ENCODE data around the gene CUEDC1. TPM values are rescaled to one million over a fixed set of nuclear protein-coding genes. Genes with fewer than 3 reads are reported as not detected.

The CUEDC1 gene
- total and polyA plus RNA-seq, 2 of the 13 experiments (the other 11 are each of a cell fraction or from before 2014, with no cell fraction given), result 7.4 to 12.9 TPM

DNA sequence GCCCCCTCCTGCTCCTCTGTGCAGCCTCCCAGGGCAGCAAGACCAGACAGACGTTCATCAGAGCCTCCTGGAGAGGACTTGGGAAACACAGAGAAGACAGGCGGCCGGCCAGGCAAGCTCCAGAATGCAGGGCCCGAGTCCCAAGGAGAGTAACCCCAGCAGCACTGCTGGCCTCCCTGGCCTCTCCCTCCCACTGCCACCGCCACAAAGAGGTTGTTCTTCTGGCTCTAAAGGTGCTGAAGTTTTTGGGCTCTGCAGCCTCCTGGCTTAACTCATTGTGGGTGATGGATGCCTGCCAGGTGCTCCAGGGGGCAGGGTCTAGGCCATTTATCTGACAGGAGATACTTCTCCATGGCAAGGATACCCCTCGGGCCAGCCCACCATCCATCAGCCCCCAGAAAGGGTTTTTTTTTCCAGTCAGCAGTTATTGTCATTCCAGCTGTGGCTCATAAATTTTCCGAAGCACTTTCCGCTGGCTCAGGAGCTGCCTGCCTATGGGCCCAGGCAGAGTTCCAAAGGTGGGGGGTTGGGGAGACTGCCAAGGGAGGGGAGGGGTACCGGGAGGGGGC, 73.3 kb downstream of the CUEDC1 start (continued):
- TF ChIP-seq ADNP (CRISPR knock-in tag; IDR thresholded peaks at IDR 0.05) (no peak), ZNF124 (CRISPR knock-in tag; IDR thresholded peaks at IDR 0.05) (no peak), SATB2 (CRISPR knock-in tag; IDR thresholded peaks at IDR 0.05) (no peak), ZNF282 (IDR thresholded peaks at IDR 0.05; ENCODE audit: partially characterized antibody) (no peak), FOXO1 (CRISPR knock-in tag; IDR thresholded peaks at IDR 0.05) (no peak)

DNA sequence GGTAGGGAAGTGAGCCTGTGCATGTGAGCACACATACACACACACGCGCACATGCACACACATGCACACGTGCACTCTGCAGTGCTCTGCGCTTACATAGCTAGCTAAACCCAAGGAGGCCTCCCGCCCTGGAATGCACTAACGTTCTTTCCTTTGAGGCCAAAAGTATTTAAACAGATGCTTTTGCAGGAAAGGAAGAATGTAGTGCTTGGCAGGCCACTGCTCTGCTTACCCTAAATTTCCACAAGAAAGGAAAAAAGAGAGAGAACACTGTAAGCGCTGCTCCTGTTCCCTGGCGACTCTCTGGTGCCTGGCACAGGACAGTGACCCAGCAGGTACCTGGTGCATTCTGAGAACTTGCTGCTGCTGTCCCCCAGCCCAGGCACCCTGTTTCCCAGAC, 74.1 kb downstream of the CUEDC1 start:
- BruUV-seq (replicated peaks), result no TSS peak
- H3K79me2 ChIP-seq (ENCODE audit: insufficient read depth, low read length), result no peaks in the 10 kb centered on the region
- DNase-seq (ENCODE audit: low spot score) (no peak), FAIRE-seq (no peak), ATAC-seq (no peak)
- no peak overlapping the region for H3K27ac ChIP-seq (ENCODE audit: extremely low read length, insufficient read depth, low read length)
- WGBS (ENCODE audit: low lambda C conversion rate), result 75% methylated on average over 8 of the region's 8 CpGs
- in situ Hi-C loops (cut with HindIII; ENCODE audit: extremely low pct_ligation_motif_present, low pct_unique_long_range_greater_than_20kb), result no loop called here
- H3K4me3 ChIP-seq (replicated peaks in 1 of 3; ENCODE audit: insufficient read depth in 1 of 3, low read depth in 2 of 3, low read length in 3 of 3), result no peak overlapping the region
- H3K9ac ChIP-seq (ENCODE audit: insufficient read depth, low read depth, low read length), result no peak overlapping the region
- H3K27me3 ChIP-seq (ENCODE audit: control insufficient read depth in 1 of 2, insufficient read depth in 2 of 2, low read length in 2 of 2), result no peaks in the 10 kb centered on the region
- CTCF ChIA-PET (ENCODE audit: low intra/inter-chr PET ratio, low total read pairs), result no interaction called here
- H3K36me3 ChIP-seq (replicated peaks in 1 of 2; ENCODE audit: control insufficient read depth in 1 of 2, insufficient read depth in 2 of 2, low read length in 2 of 2), result peaks cover 0 to 2% of the 10 kb centered on the region in 2 experiments; a peak in 1 of 5 replicates
- H4K20me1 ChIP-seq (ENCODE audit: insufficient read depth, low read length), result no peaks in the 10 kb centered on the region
- H2AFZ ChIP-seq (ENCODE audit: low read length), result no peak overlapping the region
- peaks cover 55% of the 10 kb centered on the region for H3K4me1 ChIP-seq (ENCODE audit: insufficient read depth, low read length)
- intact Hi-C loops (cut with micrococcal nuclease; ENCODE audit: unreplicated experiment), result no loop called here
- H3K4me2 ChIP-seq (ENCODE audit: low read depth, low read length), result no peak overlapping the region
- TF ChIP-seq ATF1 (CRISPR knock-in tag; IDR thresholded peaks at IDR 0.05) (no peak), RXRA (CRISPR knock-in tag; IDR thresholded peaks at IDR 0.05) (peak; percentile 19; the same call in 1 of the 2 replicates)
- H3K9me3 ChIP-seq (ENCODE audit: low read length), result no peaks in the 10 kb centered on the region
- POLR2A ChIA-PET, result no interaction called here

- Histone ChIP-seq H3K4me3 (replicated peaks in 1 of 3; ENCODE audit: insufficient read depth in 1 of 3, low read depth in 2 of 3, low read length in 3 of 3) (no peak overlapping the region), H3K4me1 (ENCODE audit: insufficient read depth, low read length) (peaks cover 65% of the 10 kb centered on the region), H4K20me1 (ENCODE audit: insufficient read depth, low read length) (no peaks in the 10 kb centered on the region), H2AFZ (ENCODE audit: low read length) (no peak overlapping the region), H3K4me2 (ENCODE audit: low read depth, low read length) (peak overlapping the region; percentile 70), H3K9ac (ENCODE audit: insufficient read depth, low read depth, low read length) (peak overlapping the region; percentile 52), H3K27ac (ENCODE audit: extremely low read length, insufficient read depth, low read length) (peak overlapping the region; percentile 74), H3K79me2 (ENCODE audit: insufficient read depth, low read length) (no peaks in the 10 kb centered on the region), H3K27me3 (ENCODE audit: control insufficient read depth in 1 of 2, insufficient read depth in 2 of 2, low read length in 2 of 2) (no peaks in the 10 kb centered on the region), H3K36me3 (replicated peaks in 1 of 2; ENCODE audit: control insufficient read depth in 1 of 2, insufficient read depth in 2 of 2, low read length in 2 of 2) (peaks cover 0 to 2% of the 10 kb centered on the region in 2 experiments; a peak in 1 of 5 replicates), H3K9me3 (ENCODE audit: low read length) (no peaks in the 10 kb centered on the region)
- ATAC-seq (no peak), DNase-seq (ENCODE audit: low spot score) (no peak), FAIRE-seq (no peak)
- ChIA-PET POLR2A (interaction anchor here (1.2 to 7.7 kb wide), 11 partner anchors 10 to 127 kb away, joined by 3 to 89 read pairs (median 13); partner anchors contain the start of genes MRPS23, SRSF1 and VEZF1), CTCF (ENCODE audit: low intra/inter-chr PET ratio, low total read pairs) (interaction anchor here (0.7 kb wide), 1 partner anchor 13 kb away, joined by 3 read pairs; no protein-coding TSS in a partner anchor)
- in situ Hi-C loops (cut with HindIII; ENCODE audit: extremely low pct_ligation_motif_present, low pct_unique_long_range_greater_than_20kb), result no loop called here
- 54% methylated on average over 8 of the region's 8 CpGs for WGBS (ENCODE audit: low lambda C conversion rate)
- intact Hi-C loops (cut with micrococcal nuclease; ENCODE audit: unreplicated experiment), result no loop called here
- BruUV-seq (replicated peaks), result no TSS peak
- TF ChIP-seq JUNB (CRISPR knock-in tag; IDR thresholded peaks at IDR 0.05; ENCODE audit: borderline replicate concordance), result no peak
- TF ChIP-seq ZNF136 (CRISPR knock-in tag; IDR thresholded peaks at IDR 0.05; ENCODE audit: low read depth), result no peak
- TF ChIP-seq, protein P1, sequence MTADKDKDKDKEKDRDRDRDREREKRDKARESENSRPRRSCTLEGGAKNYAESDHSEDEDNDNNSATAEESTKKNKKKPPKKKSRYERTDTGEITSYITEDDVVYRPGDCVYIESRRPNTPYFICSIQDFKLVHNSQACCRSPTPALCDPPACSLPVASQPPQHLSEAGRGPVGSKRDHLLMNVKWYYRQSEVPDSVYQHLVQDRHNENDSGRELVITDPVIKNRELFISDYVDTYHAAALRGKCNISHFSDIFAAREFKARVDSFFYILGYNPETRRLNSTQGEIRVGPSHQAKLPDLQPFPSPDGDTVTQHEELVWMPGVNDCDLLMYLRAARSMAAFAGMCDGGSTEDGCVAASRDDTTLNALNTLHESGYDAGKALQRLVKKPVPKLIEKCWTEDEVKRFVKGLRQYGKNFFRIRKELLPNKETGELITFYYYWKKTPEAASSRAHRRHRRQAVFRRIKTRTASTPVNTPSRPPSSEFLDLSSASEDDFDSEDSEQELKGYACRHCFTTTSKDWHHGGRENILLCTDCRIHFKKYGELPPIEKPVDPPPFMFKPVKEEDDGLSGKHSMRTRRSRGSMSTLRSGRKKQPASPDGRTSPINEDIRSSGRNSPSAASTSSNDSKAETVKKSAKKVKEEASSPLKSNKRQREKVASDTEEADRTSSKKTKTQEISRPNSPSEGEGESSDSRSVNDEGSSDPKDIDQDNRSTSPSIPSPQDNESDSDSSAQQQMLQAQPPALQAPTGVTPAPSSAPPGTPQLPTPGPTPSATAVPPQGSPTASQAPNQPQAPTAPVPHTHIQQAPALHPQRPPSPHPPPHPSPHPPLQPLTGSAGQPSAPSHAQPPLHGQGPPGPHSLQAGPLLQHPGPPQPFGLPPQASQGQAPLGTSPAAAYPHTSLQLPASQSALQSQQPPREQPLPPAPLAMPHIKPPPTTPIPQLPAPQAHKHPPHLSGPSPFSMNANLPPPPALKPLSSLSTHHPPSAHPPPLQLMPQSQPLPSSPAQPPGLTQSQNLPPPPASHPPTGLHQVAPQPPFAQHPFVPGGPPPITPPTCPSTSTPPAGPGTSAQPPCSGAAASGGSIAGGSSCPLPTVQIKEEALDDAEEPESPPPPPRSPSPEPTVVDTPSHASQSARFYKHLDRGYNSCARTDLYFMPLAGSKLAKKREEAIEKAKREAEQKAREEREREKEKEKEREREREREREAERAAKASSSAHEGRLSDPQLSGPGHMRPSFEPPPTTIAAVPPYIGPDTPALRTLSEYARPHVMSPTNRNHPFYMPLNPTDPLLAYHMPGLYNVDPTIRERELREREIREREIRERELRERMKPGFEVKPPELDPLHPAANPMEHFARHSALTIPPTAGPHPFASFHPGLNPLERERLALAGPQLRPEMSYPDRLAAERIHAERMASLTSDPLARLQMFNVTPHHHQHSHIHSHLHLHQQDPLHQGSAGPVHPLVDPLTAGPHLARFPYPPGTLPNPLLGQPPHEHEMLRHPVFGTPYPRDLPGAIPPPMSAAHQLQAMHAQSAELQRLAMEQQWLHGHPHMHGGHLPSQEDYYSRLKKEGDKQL (CRISPR knock-in tag; IDR thresholded peaks at IDR 0.05; ENCODE audit: low read depth), result 0 out of 2 replicates have a peak, but pooled peaks have one; percentile 15
- TF ChIP-seq STAG1 (CRISPR knock-in tag; IDR thresholded peaks at IDR 0.05), result no peak
- no peak for TF ChIP-seq CBX1 (IDR thresholded peaks at IDR 0.05; ENCODE audit: low read depth)
- TF ChIP-seq NFIC (IDR thresholded peaks at IDR 0.05; ENCODE audit: low read length), result no peak
- TF ChIP-seq RXRB (CRISPR knock-in tag; IDR thresholded peaks at IDR 0.05; ENCODE audit: borderline replicate concordance), result no peak
These were observed 75.1 kb downstream of the CUEDC1 start for GRCh38 chr17:57880086-57880456.

Data from HepG2 (cell line).